Nephron (organoid): Measurements from ENCODE around the gene LHCGR.
"Not testable (repeated sequence)": the region's sequence is repeated elsewhere in the genome, so short reads cannot be mapped to it uniquely, and the experiment has no call there.

Experiments
- H3K27ac Mint-ChIP-seq, 3 experiments: 2 replicates each; pipeline ENCODE4 v1.8.0; 2020; ENCODE audit warnings: mixed read lengths in 3 of 3, mild to moderate bottlenecking in 2 of 3, moderate library complexity in 1 of 3
- H3K27me3 Mint-ChIP-seq: 2 replicates; pipeline ENCODE4 v1.8.0; 2021; ENCODE audit warnings: low read depth, mild to moderate bottlenecking, moderate library complexity, mixed read lengths
- H3K36me3 Mint-ChIP-seq: 2 replicates; pipeline ENCODE4 v1.8.0; 2020; ENCODE audit warnings: low read depth, mixed read lengths
- H3K4me1 Mint-ChIP-seq: 2 replicates; pipeline ENCODE4 v1.8.0; 2020; ENCODE audit warnings: mixed read lengths
- H3K4me3 Mint-ChIP-seq, 3 experiments: 2 replicates each; pipeline ENCODE4 v1.8.0; 2020; ENCODE audit warnings: mild to moderate bottlenecking in 3 of 3, mixed read lengths in 3 of 3, moderate library complexity in 2 of 3
- H3K9me3 Mint-ChIP-seq: 2 replicates; pipeline ENCODE4 v1.8.0; 2020; ENCODE audit warnings: mixed read lengths
- CTCF ChIP-seq, 3 experiments: fragments of 200-600 bp; sonication (generic); IDR thresholded peaks; one replicate each; pipeline ENCODE4 v1.5.0; 2021; ENCODE audit warnings: antibody characterized with exemption in 3 of 3; ENCODE audit not compliant: unreplicated experiment in 3 of 3

The LHCGR gene

GRCh38 chr2:48753228-48753627 is 2.3 kb downstream of the LHCGR start:
- peaks cover 18% of the 10 kb centered on the region for H3K4me1 Mint-ChIP-seq
- TF ChIP-seq CTCF (IDR thresholded peaks at IDR 0.05; ENCODE audit: unreplicated experiment in 3 of 3): no peak
- H3K4me3 Mint-ChIP-seq: no peak overlapping the region
- no peaks in the 10 kb centered on the region for H3K9me3 Mint-ChIP-seq
- no peaks in the 10 kb centered on the region for H3K36me3 Mint-ChIP-seq
- no peak overlapping the region for H3K27ac Mint-ChIP-seq
- peaks cover 41% of the 10 kb centered on the region for H3K27me3 Mint-ChIP-seq

GRCh38 chr2:48750128-48750739 is 5.3 kb downstream of the LHCGR start:
- peaks cover 31% of the 10 kb centered on the region for H3K27me3 Mint-ChIP-seq
- no peaks in the 10 kb centered on the region for H3K36me3 Mint-ChIP-seq
- H3K27ac Mint-ChIP-seq: peak overlapping the region in 2 of 3 experiments; percentile 37 to 65
- no peak overlapping the region for H3K4me3 Mint-ChIP-seq
- no peak for TF ChIP-seq CTCF (IDR thresholded peaks at IDR 0.05; ENCODE audit: unreplicated experiment in 3 of 3)
- H3K4me1 Mint-ChIP-seq: peaks cover 18% of the 10 kb centered on the region
- H3K9me3 Mint-ChIP-seq: no peaks in the 10 kb centered on the region

DNA sequence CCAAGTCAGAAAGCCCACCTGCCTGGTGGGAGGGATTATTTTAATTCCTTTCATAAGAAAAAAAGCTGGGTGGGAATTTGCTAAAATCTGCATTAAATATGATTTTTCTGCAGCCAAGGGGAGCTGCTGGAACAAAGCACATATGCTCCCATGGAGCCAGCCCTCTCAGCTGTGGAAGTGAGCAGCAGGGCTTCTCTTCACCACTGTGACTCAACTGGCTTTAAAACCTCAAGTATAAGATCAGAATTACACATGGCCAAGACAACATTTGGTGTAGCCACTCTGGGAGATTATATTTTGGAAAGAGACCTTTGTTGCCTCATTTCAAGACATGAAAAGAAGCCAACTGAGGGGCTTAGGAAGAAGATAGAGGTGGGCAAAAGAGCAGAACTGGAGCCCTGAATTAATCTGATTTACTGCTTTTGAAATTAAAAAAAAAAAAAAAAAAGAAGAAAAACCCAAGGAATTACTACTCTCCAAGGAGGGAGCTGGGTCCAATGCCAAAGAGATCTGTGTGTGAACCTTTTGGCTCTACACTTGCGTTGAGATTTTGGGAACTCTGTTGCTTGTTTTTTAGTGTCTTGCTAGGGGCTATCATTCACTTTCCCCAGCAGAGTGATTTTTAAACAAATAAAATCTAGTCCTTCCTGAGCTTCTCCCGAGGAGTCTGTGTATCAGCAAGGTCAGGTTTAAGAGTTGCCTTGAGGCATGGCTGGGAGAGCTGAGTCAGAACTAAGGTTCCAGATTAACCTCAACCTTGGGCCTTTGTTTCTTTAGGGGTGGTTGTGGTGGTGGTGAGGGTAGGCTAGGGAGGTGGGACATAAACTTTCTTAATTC is 6.0 kb downstream of the LHCGR start:
- H3K36me3 Mint-ChIP-seq: no peaks in the 10 kb centered on the region
- H3K9me3 Mint-ChIP-seq: no peaks in the 10 kb centered on the region
- H3K27me3 Mint-ChIP-seq: peaks cover 23% of the 10 kb centered on the region
- peaks cover 13% of the 10 kb centered on the region for H3K4me1 Mint-ChIP-seq
- H3K4me3 Mint-ChIP-seq: no peak overlapping the region
- peak overlapping the region in 2 of 3 experiments; percentile 37 to 65 for H3K27ac Mint-ChIP-seq
- no peak for TF ChIP-seq CTCF (IDR thresholded peaks at IDR 0.05; ENCODE audit: unreplicated experiment in 3 of 3)

DNA sequence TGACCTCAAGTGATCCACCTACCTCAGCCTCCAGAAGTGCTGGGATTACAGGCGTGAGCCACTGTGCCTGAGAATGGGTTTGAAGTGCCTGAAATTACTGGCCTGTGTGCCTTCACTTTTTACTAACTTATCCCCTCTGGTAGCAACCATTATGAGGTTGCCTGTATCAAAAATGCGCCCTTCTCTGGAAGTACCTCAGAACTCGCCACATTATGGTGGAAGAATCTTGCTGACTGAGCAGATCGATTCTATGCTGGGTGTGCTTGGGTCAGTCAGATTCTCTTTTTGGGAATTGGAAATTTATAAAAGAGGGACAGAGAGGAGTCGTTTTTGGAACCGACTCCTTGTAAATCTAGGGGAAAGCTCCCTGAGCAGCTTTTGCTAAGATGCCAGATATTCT is 8.2 kb downstream of the LHCGR start:
- TF ChIP-seq CTCF (IDR thresholded peaks at IDR 0.05; ENCODE audit: unreplicated experiment in 3 of 3): no peak
- no peak overlapping the region for H3K27ac Mint-ChIP-seq
- no peaks in the 10 kb centered on the region for H3K9me3 Mint-ChIP-seq
- H3K36me3 Mint-ChIP-seq: no peaks in the 10 kb centered on the region
- peaks cover 10% of the 10 kb centered on the region for H3K27me3 Mint-ChIP-seq
- H3K4me3 Mint-ChIP-seq: no peak overlapping the region
- peaks cover 13% of the 10 kb centered on the region for H3K4me1 Mint-ChIP-seq

DNA sequence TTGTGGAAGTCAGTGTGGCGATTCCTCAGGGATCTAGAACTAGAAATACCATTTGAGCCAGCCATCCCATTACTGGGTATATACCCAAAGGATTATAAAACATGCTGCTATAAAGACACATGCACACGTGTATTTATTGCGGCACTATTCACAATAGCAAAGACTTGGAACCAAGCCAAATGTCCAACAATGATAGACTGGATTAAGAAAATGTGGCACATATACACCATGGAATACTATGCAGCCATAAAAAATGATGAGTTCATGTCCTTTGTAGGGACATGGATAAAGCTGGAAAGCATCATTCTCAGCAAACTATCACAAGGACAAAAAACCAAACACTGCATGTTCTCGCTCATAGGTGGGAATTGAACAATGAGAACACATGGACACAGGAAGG is 16.3 kb downstream of the LHCGR start:
- Mint-ChIP-seq H3K27me3 (peaks cover 29% of the 10 kb centered on the region), H3K4me1 (peaks cover 10% of the 10 kb centered on the region)
- not testable (repeated sequence) for H3K27ac Mint-ChIP-seq, H3K36me3 Mint-ChIP-seq, H3K4me3 Mint-ChIP-seq, H3K9me3 Mint-ChIP-seq

DNA sequence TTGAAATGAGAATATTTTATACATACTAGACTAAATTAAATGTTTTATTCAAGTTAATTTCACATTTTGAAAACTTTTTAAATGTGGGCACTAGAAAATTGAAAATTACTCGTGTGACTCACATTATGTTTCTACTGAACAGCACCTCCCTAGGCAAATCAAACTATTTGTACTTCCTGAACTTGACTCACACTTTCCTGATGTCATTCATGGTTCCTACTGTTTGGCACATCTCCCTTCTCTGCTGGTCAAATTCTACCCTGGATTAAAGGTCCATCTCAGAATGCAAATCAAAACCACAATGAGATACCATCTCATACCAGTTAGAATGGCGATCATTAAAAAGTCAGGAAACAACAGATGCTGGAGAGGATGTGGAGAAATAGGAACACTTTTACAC is 16.7 kb downstream of the LHCGR start:
- Mint-ChIP-seq H3K27me3 (peaks cover 34% of the 10 kb centered on the region), H3K9me3 (peaks cover 5% of the 10 kb centered on the region), H3K36me3 (no peaks in the 10 kb centered on the region), H3K4me1 (peaks cover 15% of the 10 kb centered on the region), H3K27ac (no peak overlapping the region), H3K4me3 (no peak overlapping the region)
- TF ChIP-seq CTCF (IDR thresholded peaks at IDR 0.05; ENCODE audit: unreplicated experiment in 3 of 3): no peak
